NCI-H187 (cell line): ENCODE data around the gene BHLHA15.

Source experiments
- DNase-seq, 2 experiments: peaks; one replicate each; lab custom pipeline; 2025; lab: John Stamatoyannopoulos, UW

Gene BHLHA15

GRCh38 chr7:98244871-98245270 is 33.6 kb downstream of the BHLHA15 start:
- DNase-seq, result no peak

GRCh38 chr7:98248156-98248555 is 36.9 kb downstream of the BHLHA15 start:
- no peak for DNase-seq

GRCh38 chr7:98249106-98249505 is 37.9 kb downstream of the BHLHA15 start:
- DNase-seq, result no peak

- no peak for DNase-seq
Measured at GRCh38 chr7:98250789-98251188, 39.5 kb downstream of the BHLHA15 start.

- no peak for DNase-seq
Measured at GRCh38 chr7:98251231-98251600, 40.0 kb downstream of the BHLHA15 start.

GRCh38 chr7:98251601-98252424 is 40.6 kb downstream of the BHLHA15 start, which contains the start of gene TECPR1:
TECPR1 (minus strand) TSS chr7:98252232; CDS start chr7:98246146, 6,086 bp downstream.
- peak; percentile 69 to 92 for DNase-seq

- peak in 1 of 2 experiments; percentile 63 for DNase-seq
Measured at GRCh38 chr7:98252425-98253054, 41.3 kb downstream of the BHLHA15 start.

GRCh38 chr7:98254516-98254915 is 43.3 kb downstream of the BHLHA15 start:
- DNase-seq, result no peak

GRCh38 chr7:98254951-98255610 is 43.8 kb downstream of the BHLHA15 start:
- DNase-seq, result no peak

GRCh38 chr7:98256431-98256830 is 45.2 kb downstream of the BHLHA15 start:
- DNase-seq, result no peak

- no peak for DNase-seq
Measured at GRCh38 chr7:98257701-98258100, 46.5 kb downstream of the BHLHA15 start.
